AG09309 (cell line): ENCODE data around the gene APOD.

Experiments
- DNase-seq: peaks from one replicate; pipeline ENCODE4 v3.0.0-alpha.2; 2010; ENCODE audit warnings: low read depth
- H3K4me3 ChIP-seq: 2 replicates; pipeline ENCODE4 v1.5.1; 2011; ENCODE audit warnings: mild to moderate bottlenecking, low read depth, low read length, moderate library complexity; ENCODE audit not compliant: control insufficient read depth
- CTCF ChIP-seq: IDR thresholded peaks from 2 replicates; pipeline ENCODE4 v1.5.1; 2011; ENCODE audit warnings: mild to moderate bottlenecking, low read depth, low read length, inconsistent platforms; ENCODE audit not compliant: insufficient read depth, control insufficient read depth; ENCODE audit errors: missing control alignments

The APOD gene

GRCh38 chr3:195537995-195538394 lies 45.7 kb downstream of the APOD start:
- TF ChIP-seq CTCF, result no peak
- DNase-seq, result no peak
- no peak overlapping the region for H3K4me3 ChIP-seq

GRCh38 chr3:195535293-195535692 lies 48.4 kb downstream of the APOD start:
- TF ChIP-seq CTCF, result no peak
- no peak for DNase-seq
- no peak overlapping the region for H3K4me3 ChIP-seq

GRCh38 chr3:195532834-195533233 lies 50.9 kb downstream of the APOD start:
- H3K4me3 ChIP-seq, result no peak overlapping the region
- TF ChIP-seq CTCF, result no peak
- no peak for DNase-seq

GRCh38 chr3:195532345-195532744 lies 51.4 kb downstream of the APOD start:
- H3K4me3 ChIP-seq, result no peak overlapping the region
- DNase-seq, result no peak
- no peak for TF ChIP-seq CTCF

- no peak for DNase-seq
- TF ChIP-seq CTCF, result no peak
These were observed 52.1 kb downstream of the APOD start for GRCh38 chr3:195531683-195532082.

GRCh38 chr3:195526492-195526891 lies 57.2 kb downstream of the APOD start:
- no peak for TF ChIP-seq CTCF
- no peak for DNase-seq
- H3K4me3 ChIP-seq, result no peak overlapping the region

More at GRCh38 chr3:195531683-195532082, 52.1 kb downstream of the APOD start:
- no peak overlapping the region for H3K4me3 ChIP-seq
